ENCODE results near the gene DLX6.

The DLX6 gene

GRCh38 chr7:97005183-97006054 is at the start of gene DLX6:
Gene DLX6, plus strand, starts transcription at chr7:97005553. Its CDS starts 425 bp downstream, at chr7:97005978.
- no peak for FAIRE-seq

GRCh38 chr7:96959135-96959534 is 46.2 kb upstream of the DLX6 start:
- no peak for FAIRE-seq

- no peak for FAIRE-seq
Measured at GRCh38 chr7:96962221-96962885, 43.0 kb upstream of the DLX6 start.

- no peak for FAIRE-seq
Measured at GRCh38 chr7:96968981-96969380, 36.4 kb upstream of the DLX6 start.

- FAIRE-seq: no peak
Measured at GRCh38 chr7:96970739-96971138, 34.6 kb upstream of the DLX6 start.

- no peak for FAIRE-seq
Measured at GRCh38 chr7:96973986-96974385, 31.4 kb upstream of the DLX6 start.

- no peak for FAIRE-seq
Measured at GRCh38 chr7:96976106-96976505, 29.2 kb upstream of the DLX6 start.

- FAIRE-seq: no peak
Measured at GRCh38 chr7:96977445-96977844, 27.9 kb upstream of the DLX6 start.

- FAIRE-seq: no peak
Measured at GRCh38 chr7:96979551-96980276, 25.6 kb upstream of the DLX6 start.

- FAIRE-seq: no peak
Measured at GRCh38 chr7:96982586-96982985, 22.8 kb upstream of the DLX6 start.

- FAIRE-seq: no peak
Measured at GRCh38 chr7:96985992-96986391, 19.4 kb upstream of the DLX6 start.

- no peak for FAIRE-seq
Measured at GRCh38 chr7:96986901-96987300, 18.5 kb upstream of the DLX6 start.

- FAIRE-seq: no peak
Measured at GRCh38 chr7:96987719-96988118, 17.6 kb upstream of the DLX6 start.

GRCh38 chr7:96989241-96989858 is 16.0 kb upstream of the DLX6 start:
- FAIRE-seq: no peak

- no peak for FAIRE-seq
Measured at GRCh38 chr7:96989859-96990317, 15.5 kb upstream of the DLX6 start.

- no peak for FAIRE-seq
Measured at GRCh38 chr7:96991546-96992191, 13.7 kb upstream of the DLX6 start.

GRCh38 chr7:96992192-96993005 is 13.0 kb upstream of the DLX6 start:
- FAIRE-seq: no peak

GRCh38 chr7:96993094-96993865 is 12.1 kb upstream of the DLX6 start:
- FAIRE-seq: no peak

GRCh38 chr7:96993980-96994379 is 11.4 kb upstream of the DLX6 start:
- FAIRE-seq: no peak

GRCh38 chr7:96995406-96996110 is 9.8 kb upstream of the DLX6 start:
- FAIRE-seq: no peak

All from G401.6 (cell line).